Left ventricle myocardium inferior (tissue), 1 donor: ENCODE results near the gene PKP4. TPM values are rescaled to one million over a fixed set of nuclear protein-coding genes. Genes with fewer than 3 reads are reported as not detected.

Source experiments
- DNase-seq: peaks from one replicate; pipeline ENCODE4 v3.0.0-alpha.2; 2020
- H3K27ac ChIP-seq: fragments of 200-600 bp; replicated peaks from 2 replicates; pipeline ENCODE4 v1.8.0; 2021
- H3K27me3 ChIP-seq: fragments of 200-600 bp; 2 replicates; pipeline ENCODE4 v1.8.0; 2021; ENCODE audit warnings: low read depth
- H3K36me3 ChIP-seq: fragments of 200-600 bp; 2 replicates; pipeline ENCODE4 v1.8.0; 2021
- H3K4me1 ChIP-seq: fragments of 200-600 bp; 2 replicates; pipeline ENCODE4 v1.8.0; 2021
- H3K4me3 ChIP-seq: fragments of 200-600 bp; 2 replicates; pipeline ENCODE4 v1.8.0; 2021; ENCODE audit warnings: mild to moderate bottlenecking, moderate library complexity
- H3K9me3 ChIP-seq: fragments of 200-600 bp; replicated peaks from 2 replicates; pipeline ENCODE4 v1.8.0; 2021
- CTCF ChIP-seq: fragments of 200-600 bp; IDR thresholded peaks from 2 replicates; pipeline ENCODE4 v1.8.0; 2021; ENCODE audit warnings: antibody characterized with exemption, mild to moderate bottlenecking, borderline replicate concordance
- intact Hi-C: fragments of 100-400 bp; cut with micrococcal nuclease; formaldehyde crosslinking; loops from one replicate; pipeline ENCODE4 v1.11.0; 2022
- total RNA-seq: library from RNA; stranded (reverse); fragmentation: NEBNext Ultra II Directional; extraction: Animal tissue kit (Norgen Biotek cat#: 25700); gene quantifications from one replicate; pipeline ENCODE4 v1.2.1, GENCODE V29; 2021
- donor health status: DM: no; HTN: yes; CAD: no; lungs with severe emphysema.

Gene PKP4
- total RNA-seq, 1 donor from 2014 or later = 47.6 TPM

- H3K4me3 ChIP-seq = no peak overlapping the region
- H3K4me1 ChIP-seq = peaks cover 6% of the 10 kb centered on the region
- no peak overlapping the region for H3K27ac ChIP-seq
- H3K36me3 ChIP-seq = peaks cover 44% of the 10 kb centered on the region
- intact Hi-C loops = no loop called here
- H3K27me3 ChIP-seq = no peaks in the 10 kb centered on the region
- no peak for DNase-seq
- H3K9me3 ChIP-seq = no peaks in the 10 kb centered on the region
- TF ChIP-seq CTCF = no peak
Measured at GRCh38 chr2:158624071-158624667, 167.4 kb downstream of the PKP4 start.

GRCh38 chr2:158624961-158625360 lies 168.2 kb downstream of the PKP4 start:
- intact Hi-C loops = no loop called here
- H3K27me3 ChIP-seq = no peaks in the 10 kb centered on the region

GRCh38 chr2:158629116-158629515 lies 172.4 kb downstream of the PKP4 start:
- no peak for TF ChIP-seq CTCF
- Histone ChIP-seq H3K36me3 (peaks cover 39% of the 10 kb centered on the region), H3K4me3 (no peak overlapping the region), H3K4me1 (peaks cover 6% of the 10 kb centered on the region), H3K27ac (no peak overlapping the region), H3K27me3 (no peaks in the 10 kb centered on the region), H3K9me3 (no peaks in the 10 kb centered on the region)
- intact Hi-C loops = no loop called here
- DNase-seq = no peak

More at GRCh38 chr2:158624961-158625360, 168.2 kb downstream of the PKP4 start:
- no peak overlapping the region for H3K27ac ChIP-seq
- peaks cover 6% of the 10 kb centered on the region for H3K4me1 ChIP-seq
- H3K9me3 ChIP-seq = no peaks in the 10 kb centered on the region
- no peak overlapping the region for H3K4me3 ChIP-seq
- no peak for DNase-seq
- no peak for TF ChIP-seq CTCF
- H3K36me3 ChIP-seq = peaks cover 44% of the 10 kb centered on the region

- H3K4me1 ChIP-seq = peaks cover 13% of the 10 kb centered on the region
- no peak for TF ChIP-seq CTCF
- intact Hi-C loops = no loop called here
- H3K27me3 ChIP-seq = no peaks in the 10 kb centered on the region
- no peak for DNase-seq
- no peak overlapping the region for H3K4me3 ChIP-seq
- no peaks in the 10 kb centered on the region for H3K9me3 ChIP-seq
- H3K27ac ChIP-seq = no peak overlapping the region
- peaks cover 40% of the 10 kb centered on the region for H3K36me3 ChIP-seq
Measured at GRCh38 chr2:158633261-158633660, 176.5 kb downstream of the PKP4 start.

GRCh38 chr2:158634627-158635026 lies 177.9 kb downstream of the PKP4 start:
- DNase-seq = no peak
- no peak overlapping the region for H3K4me3 ChIP-seq
- TF ChIP-seq CTCF = no peak
- H3K36me3 ChIP-seq = peaks cover 47% of the 10 kb centered on the region
- H3K9me3 ChIP-seq = no peaks in the 10 kb centered on the region
- no peaks in the 10 kb centered on the region for H3K27me3 ChIP-seq
- H3K4me1 ChIP-seq = peaks cover 7% of the 10 kb centered on the region
- intact Hi-C loops = no loop called here
- H3K27ac ChIP-seq = no peak overlapping the region
